H9 (cell line): Measurements from ENCODE around the gene RRP12. TPM values are rescaled to one million over a fixed set of nuclear protein-coding genes. Genes with fewer than 3 reads are reported as not detected.
"Not testable (repeated sequence)": the region's sequence is repeated elsewhere in the genome, so short reads cannot be mapped to it uniquely, and the experiment has no call there.

Source experiments
- DNase-seq: peaks from one replicate; pipeline ENCODE4 v3.0.0-alpha.2; 2017
- H2AFZ ChIP-seq: one replicate; pipeline ENCODE4 v1.6.1; 2013; ENCODE audit warnings: mild to moderate bottlenecking, low read length, control low read depth, moderate library complexity
- H2AK5ac ChIP-seq: 2 replicates; pipeline ENCODE4 v1.6.1; 2013; ENCODE audit warnings: low read length, control low read depth, mixed read lengths; ENCODE audit not compliant: insufficient read length
- H2BK120ac ChIP-seq: one replicate; pipeline ENCODE4 v1.6.1; 2013; ENCODE audit warnings: low read depth, mild to moderate bottlenecking, low read length, control low read depth, inconsistent platforms; ENCODE audit not compliant: poor library complexity, severe bottlenecking
- H2BK12ac ChIP-seq: 2 replicates; pipeline ENCODE4 v1.6.1; 2013; ENCODE audit warnings: low read length, control low read depth, mixed read lengths, low read depth; ENCODE audit not compliant: insufficient read length
- H2BK15ac ChIP-seq: 2 replicates; pipeline ENCODE4 v1.6.1; 2013; ENCODE audit warnings: low read depth, low read length, control low read depth
- H2BK20ac ChIP-seq: one replicate; pipeline ENCODE4 v1.6.1; 2013; ENCODE audit warnings: low read depth, mild to moderate bottlenecking, low read length, control low read depth, inconsistent platforms; ENCODE audit not compliant: poor library complexity, severe bottlenecking
- H2BK5ac ChIP-seq: 2 replicates; pipeline ENCODE4 v1.6.1; 2013; ENCODE audit warnings: low read length, control low read depth, mixed read lengths; ENCODE audit not compliant: insufficient read length
- H3K14ac ChIP-seq: 2 replicates; pipeline ENCODE4 v1.6.1; 2013; ENCODE audit warnings: low read length, control low read depth; ENCODE audit not compliant: insufficient read depth
- H3K18ac ChIP-seq: 2 replicates; pipeline ENCODE4 v1.6.1; 2013; ENCODE audit warnings: low read depth, mild to moderate bottlenecking, mixed read lengths, low read length, control low read depth; ENCODE audit not compliant: insufficient read length
- H3K23ac ChIP-seq: 2 replicates; pipeline ENCODE4 v1.6.1; 2013; ENCODE audit warnings: low read length, control low read depth, mixed read lengths, low read depth; ENCODE audit not compliant: insufficient read length
- H3K23me2 ChIP-seq: 2 replicates; pipeline ENCODE4 v1.6.1; 2013; ENCODE audit warnings: low read depth, mild to moderate bottlenecking, mixed read lengths, low read length, control low read depth; ENCODE audit not compliant: insufficient read length, poor library complexity, severe bottlenecking
- H3K27ac ChIP-seq: 2 replicates; pipeline ENCODE4 v1.5.1; 2013; ENCODE audit warnings: low read length, control low read depth, mixed read lengths, low read depth; ENCODE audit not compliant: insufficient read length
- H3K27me3 ChIP-seq: 2 replicates; pipeline ENCODE4 v1.6.1; 2013; ENCODE audit warnings: low read length, control low read depth, inconsistent platforms; ENCODE audit not compliant: insufficient read depth
- H3K4ac ChIP-seq: 2 replicates; pipeline ENCODE4 v1.6.1; 2013; ENCODE audit warnings: low read depth, mild to moderate bottlenecking, control low read depth, inconsistent platforms, low read length, moderate library complexity
- H3K4me1 ChIP-seq: 2 replicates; pipeline ENCODE4 v1.6.1; 2013; ENCODE audit warnings: low read length, control low read depth, inconsistent platforms; ENCODE audit not compliant: insufficient read depth
- H3K4me2 ChIP-seq: 2 replicates; pipeline ENCODE4 v1.6.1; 2013; ENCODE audit warnings: low read length, control low read depth, mixed read lengths; ENCODE audit not compliant: insufficient read length, insufficient read depth
- H3K56ac ChIP-seq: 2 replicates; pipeline ENCODE4 v1.6.1; 2013; ENCODE audit warnings: low read depth, mild to moderate bottlenecking, mixed read lengths, low read length, control low read depth; ENCODE audit not compliant: insufficient read length
- H3K79me1 ChIP-seq: 2 replicates; pipeline ENCODE4 v1.6.1; 2013; ENCODE audit warnings: low read depth, mild to moderate bottlenecking, moderate library complexity, low read length, control low read depth, inconsistent platforms; ENCODE audit not compliant: insufficient read depth, poor library complexity, severe bottlenecking
- H3K79me2 ChIP-seq: 2 replicates; pipeline ENCODE4 v1.6.1; 2013; ENCODE audit warnings: low read length, control low read depth, inconsistent platforms; ENCODE audit not compliant: insufficient read depth
- H3K9ac ChIP-seq: 2 replicates; pipeline ENCODE4 v1.6.1; 2013; ENCODE audit warnings: low read length, control low read depth, mixed read lengths; ENCODE audit not compliant: insufficient read length; ENCODE audit errors: extremely low read depth
- H3K9me3 ChIP-seq: one replicate; pipeline ENCODE4 v1.6.1; 2013; ENCODE audit warnings: low read depth, low read length, inconsistent platforms; ENCODE audit not compliant: control insufficient read depth
- H3T11ph ChIP-seq: one replicate; pipeline ENCODE4 v1.6.1; 2013; ENCODE audit warnings: mild to moderate bottlenecking, low read length, control low read depth, inconsistent platforms
- H4K20me1 ChIP-seq: one replicate; pipeline ENCODE4 v1.6.1; 2013; ENCODE audit not compliant: control insufficient read depth, insufficient read length, insufficient read depth
- H4K5ac ChIP-seq: 2 replicates; pipeline ENCODE4 v1.6.1; 2013; ENCODE audit warnings: low read depth, mild to moderate bottlenecking, mixed read lengths, low read length, control low read depth; ENCODE audit not compliant: insufficient read length
- H4K8ac ChIP-seq: replicated peaks from 2 replicates; pipeline ENCODE4 v1.6.1; 2013; ENCODE audit warnings: low read length, control low read depth, mixed read lengths, low read depth; ENCODE audit not compliant: insufficient read length
- H4K91ac ChIP-seq: 2 replicates; pipeline ENCODE4 v1.6.1; 2013; ENCODE audit warnings: low read depth, mild to moderate bottlenecking, moderate library complexity, mixed read lengths, low read length, control low read depth; ENCODE audit not compliant: insufficient read length
- H3K27ac Mint-ChIP-seq, 3 experiments: 2 replicates in 2 of 3; 3 replicates in 1 of 3; pipeline ENCODE4 v1.8.0; 2020 to 2021; ENCODE audit warnings: mixed read lengths in 3 of 3, mild to moderate bottlenecking in 1 of 3, moderate library complexity in 1 of 3
- H3K27me3 Mint-ChIP-seq: 2 replicates; pipeline ENCODE4 v1.8.0; 2021; ENCODE audit warnings: low read depth, mild to moderate bottlenecking, moderate library complexity, mixed read lengths
- H3K36me3 Mint-ChIP-seq, 3 experiments: 2 replicates in 2 of 3; 3 replicates in 1 of 3; pipeline ENCODE4 v1.8.0; 2020 to 2021; ENCODE audit warnings: low read depth in 3 of 3, mixed read lengths in 3 of 3; ENCODE audit not compliant: insufficient read depth in 1 of 3
- H3K4me1 Mint-ChIP-seq, 2 experiments: 2 replicates each; pipeline ENCODE4 v1.8.0; 2020; ENCODE audit warnings: mixed read lengths in 2 of 2
- H3K4me3 Mint-ChIP-seq, 2 experiments: 2 replicates in 1 of 2; 3 replicates in 1 of 2; pipeline ENCODE4 v1.8.0; 2020 to 2021; ENCODE audit warnings: mild to moderate bottlenecking in 2 of 2, mixed read lengths in 2 of 2, moderate library complexity in 1 of 2
- H3K9me3 Mint-ChIP-seq, 2 experiments: 2 replicates in 1 of 2; 3 replicates in 1 of 2; pipeline ENCODE4 v1.8.0; 2020; ENCODE audit warnings: mild to moderate bottlenecking in 2 of 2, mixed read lengths in 2 of 2, moderate library complexity in 1 of 2
- WGBS: extraction: QIAGEN DNeasy Blood & Tissue Kit; methylation state at CpG from one replicate; pipeline ENCODE4 v1.1.7; 2013; ENCODE audit warnings: missing lambda C conversion rate, low lambda C conversion rate, mixed read lengths; ENCODE audit not compliant: insufficient read length; ENCODE audit errors: extremely low coverage; 5-methylcytosine and 5-hydroxymethylcytosine counted together
- total RNA-seq: library from RNA; stranded (reverse); gene quantifications from 2 replicates; pipeline ENCODE4 v1.2.1, GENCODE V29; 2021
- TF ChIP-seq, protein P1 (sequence below): fragments of 200-600 bp; sonication (generic); conservative IDR thresholded peaks from 3 replicates; pipeline ENCODE4 v1.8.0; 2021; ENCODE audit warnings: antibody characterized with exemption, mild to moderate bottlenecking

The RRP12 gene
- total RNA-seq, 1 experiment from 2014 or later: 71.6 TPM

DNA sequence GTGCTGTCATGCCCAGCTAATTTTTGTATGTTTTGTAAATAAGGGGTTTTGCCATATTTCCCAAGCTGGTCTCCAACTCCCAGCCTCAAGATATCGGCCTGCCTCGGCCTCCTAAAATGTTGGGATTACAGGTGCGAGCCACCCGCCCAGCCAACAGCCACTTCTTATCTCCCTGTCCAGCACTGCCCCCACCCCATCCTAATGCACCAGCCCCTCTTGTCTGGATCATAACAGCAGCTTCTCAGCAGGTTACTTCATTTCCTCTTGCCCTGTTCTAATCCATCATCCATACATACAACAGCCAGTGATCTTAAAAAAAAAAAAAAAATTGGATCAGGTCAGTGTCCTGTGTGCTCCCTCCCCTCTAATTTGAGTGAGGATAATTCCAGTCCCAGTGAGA is 53.8 kb downstream of the RRP12 start:
- H3K9me3 Mint-ChIP-seq: no peaks in the 10 kb centered on the region

DNA sequence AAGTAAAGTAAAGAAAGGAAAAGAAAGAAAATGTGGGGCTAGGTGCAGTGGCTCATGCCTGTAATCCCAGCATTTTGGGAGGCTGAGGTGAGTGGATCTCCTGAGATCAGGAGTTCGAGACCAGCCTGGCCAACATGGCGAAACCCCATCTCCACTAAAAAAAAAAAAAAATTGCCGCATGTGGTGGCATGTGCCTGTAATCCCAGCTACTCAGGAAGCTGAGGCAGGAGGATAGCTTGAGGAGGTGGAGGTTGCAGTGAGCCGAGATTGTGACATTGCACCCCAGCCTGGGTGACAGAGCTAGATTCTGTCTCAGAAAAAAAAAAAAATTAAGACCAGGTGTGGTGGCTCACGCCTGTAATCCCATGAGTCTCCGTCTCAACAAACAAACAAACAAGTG is 57.5 kb downstream of the RRP12 start:
- H3K23ac ChIP-seq, H3K4me1 ChIP-seq, H4K20me1 ChIP-seq, H3K18ac ChIP-seq, H3K4me3 Mint-ChIP-seq, H2BK12ac ChIP-seq, H2BK120ac ChIP-seq, H4K8ac ChIP-seq, H3K9me3 Mint-ChIP-seq, H3K9ac ChIP-seq, H2BK20ac ChIP-seq, H3K36me3 Mint-ChIP-seq, H2AK5ac ChIP-seq, H3K79me2 ChIP-seq, H2BK5ac ChIP-seq, H3K27ac Mint-ChIP-seq, H3K27me3 ChIP-seq, H4K91ac ChIP-seq, H2BK15ac ChIP-seq, H3K23me2 ChIP-seq, H3K14ac ChIP-seq, H4K5ac ChIP-seq, H3K79me1 ChIP-seq, H3T11ph ChIP-seq, H3K9me3 ChIP-seq, H3K56ac ChIP-seq, H3K27me3 Mint-ChIP-seq, H2AFZ ChIP-seq, H3K27ac ChIP-seq, DNase-seq, H3K4ac ChIP-seq, H3K4me2 ChIP-seq: not testable (repeated sequence)
- no CpG with 5 or more reads among the region's 6 CpGs for WGBS
- peaks cover 25 to 36% of the 10 kb centered on the region in 2 experiments for H3K4me1 Mint-ChIP-seq

More for the DNA sequence above, 53.8 kb downstream of the RRP12 start:
- H2BK12ac ChIP-seq: no peak overlapping the region
- no peak overlapping the region for H2BK15ac ChIP-seq
- H4K5ac ChIP-seq: no peak overlapping the region
- H4K20me1 ChIP-seq: no peaks in the 10 kb centered on the region
- no peak overlapping the region for H4K8ac ChIP-seq
- H3K18ac ChIP-seq: no peak overlapping the region
- no CpG with 5 or more reads among the region's 4 CpGs for WGBS
- no peak overlapping the region for H3T11ph ChIP-seq
- H3K9me3 ChIP-seq: no peaks in the 10 kb centered on the region
- Mint-ChIP-seq H3K4me3 (no peak overlapping the region), H3K27ac (peak overlapping the region in 2 of 3 experiments; percentile 23 to 80; a peak in 2 of 7 replicates), H3K36me3 (peaks cover 0 to 13% (median 4%) of the 10 kb centered on the region in 3 experiments; a peak in 4 of 7 replicates), H3K4me1 (peaks cover 19 to 27% of the 10 kb centered on the region in 2 experiments), H3K27me3 (no peaks in the 10 kb centered on the region)
- TF ChIP-seq, protein P1, sequence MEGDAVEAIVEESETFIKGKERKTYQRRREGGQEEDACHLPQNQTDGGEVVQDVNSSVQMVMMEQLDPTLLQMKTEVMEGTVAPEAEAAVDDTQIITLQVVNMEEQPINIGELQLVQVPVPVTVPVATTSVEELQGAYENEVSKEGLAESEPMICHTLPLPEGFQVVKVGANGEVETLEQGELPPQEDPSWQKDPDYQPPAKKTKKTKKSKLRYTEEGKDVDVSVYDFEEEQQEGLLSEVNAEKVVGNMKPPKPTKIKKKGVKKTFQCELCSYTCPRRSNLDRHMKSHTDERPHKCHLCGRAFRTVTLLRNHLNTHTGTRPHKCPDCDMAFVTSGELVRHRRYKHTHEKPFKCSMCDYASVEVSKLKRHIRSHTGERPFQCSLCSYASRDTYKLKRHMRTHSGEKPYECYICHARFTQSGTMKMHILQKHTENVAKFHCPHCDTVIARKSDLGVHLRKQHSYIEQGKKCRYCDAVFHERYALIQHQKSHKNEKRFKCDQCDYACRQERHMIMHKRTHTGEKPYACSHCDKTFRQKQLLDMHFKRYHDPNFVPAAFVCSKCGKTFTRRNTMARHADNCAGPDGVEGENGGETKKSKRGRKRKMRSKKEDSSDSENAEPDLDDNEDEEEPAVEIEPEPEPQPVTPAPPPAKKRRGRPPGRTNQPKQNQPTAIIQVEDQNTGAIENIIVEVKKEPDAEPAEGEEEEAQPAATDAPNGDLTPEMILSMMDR: no peak
- H3K27ac ChIP-seq: no peak overlapping the region
- DNase-seq: no peak
- no peak overlapping the region for H2BK5ac ChIP-seq
- H3K23ac ChIP-seq: no peak overlapping the region
- no peak overlapping the region for H2BK120ac ChIP-seq
- H4K91ac ChIP-seq: no peak overlapping the region
- no peak overlapping the region for H2AFZ ChIP-seq
- H3K27me3 ChIP-seq: no peaks in the 10 kb centered on the region; the same call in 1 of the 2 replicates
- H3K79me1 ChIP-seq: no peaks in the 10 kb centered on the region
- no peaks in the 10 kb centered on the region for H3K4me1 ChIP-seq
- H3K14ac ChIP-seq: no peak overlapping the region
- no peak overlapping the region for H2AK5ac ChIP-seq
- H2BK20ac ChIP-seq: no peak overlapping the region
- H3K79me2 ChIP-seq: no peaks in the 10 kb centered on the region
- no peaks in the 10 kb centered on the region for H3K23me2 ChIP-seq
- no peak overlapping the region for H3K56ac ChIP-seq
- H3K9ac ChIP-seq: no peak overlapping the region
- H3K4me2 ChIP-seq: no peak overlapping the region
- H3K4ac ChIP-seq: no peak overlapping the region
